Smooth muscle cell (in vitro differentiated cells): ENCODE results near the gene JARID2. TPM values are rescaled to one million over a fixed set of nuclear protein-coding genes. Genes with fewer than 3 reads are reported as not detected.

Source experiments
- DNase-seq: peaks from one replicate; lab custom pipeline; 2025; ENCODE audit not compliant: unreplicated experiment; lab: John Stamatoyannopoulos, UW
- H2AFZ ChIP-seq: fragments of 200-600 bp; sonication (generic); 2 replicates; pipeline ENCODE4 v1.6.0; 2016; ENCODE audit warnings: antibody characterized with exemption, low read depth, mild to moderate bottlenecking
- H3F3A ChIP-seq: fragments of 200-600 bp; sonication (generic); 2 replicates; pipeline ENCODE4 v1.6.0; 2017; ENCODE audit warnings: antibody characterized with exemption, low read depth
- H3K27ac ChIP-seq: fragments of 200-600 bp; sonication (generic); 2 replicates; pipeline ENCODE4 v1.5.1; 2016; ENCODE audit warnings: low read depth, mild to moderate bottlenecking
- H3K27me3 ChIP-seq: fragments of 200-600 bp; sonication (generic); 2 replicates; pipeline ENCODE4 v1.6.1; 2016; ENCODE audit warnings: low read depth, mild to moderate bottlenecking
- H3K36me3 ChIP-seq: fragments of 200-600 bp; sonication (generic); 2 replicates; pipeline ENCODE4 v1.5.1; 2016; ENCODE audit warnings: low read depth
- H3K4me1 ChIP-seq: fragments of 200-600 bp; sonication (generic); 2 replicates; pipeline ENCODE4 v1.5.1; 2016; ENCODE audit warnings: low read depth
- H3K4me2 ChIP-seq: fragments of 200-600 bp; sonication (generic); 2 replicates; pipeline ENCODE4 v1.6.0; 2016; ENCODE audit warnings: mild to moderate bottlenecking
- H3K4me3 ChIP-seq: fragments of 200-600 bp; sonication (generic); 2 replicates; pipeline ENCODE4 v1.5.1; 2016; ENCODE audit warnings: mild to moderate bottlenecking
- H3K79me2 ChIP-seq: fragments of 200-600 bp; sonication (generic); 2 replicates; pipeline ENCODE4 v1.6.0; 2016; ENCODE audit warnings: low read depth, mild to moderate bottlenecking
- H3K9ac ChIP-seq: fragments of 200-600 bp; sonication (generic); 2 replicates; pipeline ENCODE4 v1.6.0; 2016; ENCODE audit warnings: low read depth
- H3K9me3 ChIP-seq: fragments of 200-600 bp; sonication (generic); replicated peaks from 2 replicates; pipeline ENCODE4 v1.5.1; 2016; ENCODE audit warnings: low read depth
- H4K20me1 ChIP-seq: fragments of 200-600 bp; sonication (generic); 2 replicates; pipeline ENCODE4 v1.6.0; 2016; ENCODE audit warnings: low read depth
- WGBS: methylation state at CpG from one replicate; pipeline ENCODE4 v1.1.7; 2016; ENCODE audit warnings: low lambda C conversion rate; 5-methylcytosine and 5-hydroxymethylcytosine counted together
- polyA plus RNA-seq: library from polyadenylated mRNA; unstranded; fragments of >200 nt; fragmentation: Nextera tagmentation; extraction: Ambion mirVana; gene quantifications from 2 replicates; pipeline ENCODE4 v1.2.1, GENCODE V29; 2016
- total RNA-seq: library from RNA; depleted of rRNA; stranded (reverse); fragments of >200 nt; gene quantifications from 2 replicates; pipeline ENCODE4 v1.2.3, GENCODE V29; 2014
- TF ChIP-seq, protein P1 (sequence below): fragments of 200-600 bp; sonication (generic); IDR thresholded peaks from 2 replicates; pipeline ENCODE4 v1.5.1; 2017; ENCODE audit warnings: borderline replicate concordance, mild to moderate bottlenecking, antibody characterized with exemption; ENCODE audit not compliant: insufficient read depth, poor library complexity, severe bottlenecking

JARID2 gene
- total and polyA plus RNA-seq, 2 experiments from 2014 or later, result 5.2 to 10.2 TPM

DNA sequence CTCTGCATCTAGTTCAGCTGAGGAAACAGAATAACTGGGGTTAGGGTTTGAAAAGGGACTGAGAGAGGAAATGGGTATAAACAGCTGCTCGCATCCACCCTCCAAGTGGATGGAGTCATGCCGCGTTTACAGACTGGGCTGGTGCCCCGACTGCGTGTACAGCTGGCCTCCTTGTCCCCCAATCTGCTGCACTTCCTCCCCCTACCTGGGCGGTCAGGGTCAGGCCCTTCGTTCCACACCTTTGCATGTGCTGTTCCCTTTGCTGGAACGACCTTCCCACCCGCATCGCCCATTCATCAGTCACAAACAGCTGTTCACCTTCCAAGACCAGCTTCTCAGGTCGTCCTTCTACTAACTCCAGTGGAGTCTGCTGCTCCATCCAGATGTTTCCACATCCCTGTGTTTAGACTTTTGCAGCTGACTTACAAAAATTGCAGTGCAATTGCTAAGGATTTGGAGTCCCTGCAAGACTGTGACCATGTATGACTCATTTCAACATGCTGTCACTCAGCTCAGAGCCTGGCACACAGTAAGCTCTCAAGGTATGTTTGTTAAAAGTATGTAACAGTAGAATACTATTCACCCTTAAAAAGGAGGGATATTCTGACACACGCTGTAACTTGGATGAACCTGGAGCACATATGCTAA, 287.6 kb downstream of the JARID2 start:
- no peaks in the 10 kb centered on the region for H4K20me1 ChIP-seq
- WGBS, result 97% methylated on average over 12 of the region's 12 CpGs
- no peak for DNase-seq
- no peaks in the 10 kb centered on the region for H3K4me1 ChIP-seq
- no peak overlapping the region for H3K27ac ChIP-seq
- no peaks in the 10 kb centered on the region for H3K9me3 ChIP-seq
- no peak overlapping the region for H2AFZ ChIP-seq
- TF ChIP-seq, protein P1, sequence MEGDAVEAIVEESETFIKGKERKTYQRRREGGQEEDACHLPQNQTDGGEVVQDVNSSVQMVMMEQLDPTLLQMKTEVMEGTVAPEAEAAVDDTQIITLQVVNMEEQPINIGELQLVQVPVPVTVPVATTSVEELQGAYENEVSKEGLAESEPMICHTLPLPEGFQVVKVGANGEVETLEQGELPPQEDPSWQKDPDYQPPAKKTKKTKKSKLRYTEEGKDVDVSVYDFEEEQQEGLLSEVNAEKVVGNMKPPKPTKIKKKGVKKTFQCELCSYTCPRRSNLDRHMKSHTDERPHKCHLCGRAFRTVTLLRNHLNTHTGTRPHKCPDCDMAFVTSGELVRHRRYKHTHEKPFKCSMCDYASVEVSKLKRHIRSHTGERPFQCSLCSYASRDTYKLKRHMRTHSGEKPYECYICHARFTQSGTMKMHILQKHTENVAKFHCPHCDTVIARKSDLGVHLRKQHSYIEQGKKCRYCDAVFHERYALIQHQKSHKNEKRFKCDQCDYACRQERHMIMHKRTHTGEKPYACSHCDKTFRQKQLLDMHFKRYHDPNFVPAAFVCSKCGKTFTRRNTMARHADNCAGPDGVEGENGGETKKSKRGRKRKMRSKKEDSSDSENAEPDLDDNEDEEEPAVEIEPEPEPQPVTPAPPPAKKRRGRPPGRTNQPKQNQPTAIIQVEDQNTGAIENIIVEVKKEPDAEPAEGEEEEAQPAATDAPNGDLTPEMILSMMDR, result no peak
- H3K9ac ChIP-seq, result no peak overlapping the region
- no peak overlapping the region for H3K4me3 ChIP-seq
- H3K36me3 ChIP-seq, result no peaks in the 10 kb centered on the region
- no peaks in the 10 kb centered on the region for H3F3A ChIP-seq
- no peaks in the 10 kb centered on the region for H3K27me3 ChIP-seq
- H3K79me2 ChIP-seq, result no peaks in the 10 kb centered on the region
- H3K4me2 ChIP-seq, result no peak overlapping the region

DNA sequence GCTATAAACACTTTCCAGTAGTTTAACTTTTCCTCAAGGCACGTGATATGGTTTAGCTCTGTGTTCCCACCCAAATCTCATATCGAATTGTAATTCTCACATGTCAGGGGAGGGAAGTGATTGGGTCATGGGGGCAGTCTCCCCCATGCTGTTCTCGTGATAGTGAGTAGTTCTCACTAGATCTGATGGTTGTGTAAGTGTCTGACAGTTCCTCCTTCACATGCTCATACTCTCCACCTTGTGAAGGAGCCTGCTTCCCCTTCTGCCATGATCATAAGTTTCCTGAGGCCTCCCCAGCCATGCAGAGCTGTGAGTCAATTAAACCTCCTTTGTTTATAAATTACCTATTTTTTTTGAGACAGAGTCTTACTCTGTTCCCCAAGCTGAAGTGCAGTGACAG, 289.1 kb downstream of the JARID2 start:
- DNase-seq, result no peak
- no peak overlapping the region for H3K4me3 ChIP-seq
- H3K9ac ChIP-seq, result no peak overlapping the region
- no peaks in the 10 kb centered on the region for H3K79me2 ChIP-seq
- WGBS, result 93% methylated on average over 3 of the region's 3 CpGs
- no peaks in the 10 kb centered on the region for H4K20me1 ChIP-seq
- no peaks in the 10 kb centered on the region for H3K9me3 ChIP-seq
- H3K36me3 ChIP-seq, result no peaks in the 10 kb centered on the region
- H3K27me3 ChIP-seq, result no peaks in the 10 kb centered on the region
- no peak overlapping the region for H2AFZ ChIP-seq
- H3K4me1 ChIP-seq, result no peaks in the 10 kb centered on the region
- TF ChIP-seq, protein P1, result no peak
- H3F3A ChIP-seq, result no peaks in the 10 kb centered on the region
- H3K27ac ChIP-seq, result no peak overlapping the region
- no peak overlapping the region for H3K4me2 ChIP-seq

DNA sequence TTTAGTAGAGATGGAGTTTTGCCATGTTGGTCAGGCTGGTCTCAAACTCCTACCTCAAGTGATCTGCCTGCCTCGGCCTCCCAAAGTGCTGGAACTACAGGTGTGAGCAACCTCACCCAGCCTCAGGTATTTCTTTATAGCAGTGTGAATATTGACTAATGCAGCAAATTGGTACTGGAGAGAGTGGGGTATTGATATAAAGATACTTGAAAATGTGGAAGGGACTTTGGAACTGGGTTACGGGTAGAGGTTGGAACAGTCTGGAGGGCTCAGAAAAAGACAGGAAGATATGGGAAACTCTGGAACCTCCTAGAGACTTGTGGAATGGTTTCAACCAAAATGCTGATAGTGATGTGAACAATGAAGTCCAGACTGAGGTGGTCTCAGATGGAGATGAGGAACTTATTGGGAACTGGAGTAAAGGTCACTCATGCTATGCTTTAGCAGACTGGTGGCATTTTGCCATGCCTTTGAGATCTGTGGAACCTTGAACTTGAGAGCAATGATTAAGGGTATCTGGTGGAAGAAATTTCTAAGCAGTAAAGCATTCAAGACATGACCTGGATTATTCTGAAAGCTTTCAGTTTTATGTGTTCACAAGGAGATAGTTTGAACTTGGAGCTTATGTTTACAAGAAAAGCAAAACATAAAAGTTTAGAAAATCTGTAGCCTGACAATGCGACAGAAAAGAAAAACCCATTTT, 289.8 kb downstream of the JARID2 start:
- Histone ChIP-seq H3F3A (no peaks in the 10 kb centered on the region), H3K4me1 (no peaks in the 10 kb centered on the region), H3K27me3 (no peaks in the 10 kb centered on the region), H3K36me3 (no peaks in the 10 kb centered on the region), H3K9ac (no peak overlapping the region), H2AFZ (no peak overlapping the region), H4K20me1 (no peaks in the 10 kb centered on the region), H3K4me3 (no peak overlapping the region), H3K27ac (no peak overlapping the region), H3K4me2 (no peak overlapping the region), H3K9me3 (no peaks in the 10 kb centered on the region), H3K79me2 (no peaks in the 10 kb centered on the region)
- 76% methylated on average over 3 of the region's 3 CpGs for WGBS
- TF ChIP-seq, protein P1, result no peak
- no peak for DNase-seq
